Measurements from ENCODE around the gene PSME3IP1.

The PSME3IP1 gene

DNA sequence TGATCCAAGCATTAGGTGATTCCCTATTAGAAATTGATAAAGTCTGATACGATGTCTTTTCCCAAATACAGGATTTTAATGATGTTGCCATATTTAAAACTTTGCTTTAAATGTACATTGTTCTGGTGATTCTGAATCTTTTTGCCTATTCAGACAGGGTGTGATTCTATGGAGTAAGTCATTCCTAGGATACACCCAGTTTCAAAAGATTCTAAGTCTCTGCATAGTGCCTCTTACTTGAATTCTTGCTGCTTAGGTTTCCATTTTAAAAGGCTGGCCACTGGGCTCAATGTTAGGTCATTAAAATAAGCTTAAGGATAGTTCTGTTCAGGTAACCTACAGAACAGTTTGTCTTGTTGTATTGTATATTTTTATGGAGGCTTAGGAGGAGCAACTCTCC is 37.2 kb upstream of the PSME3IP1 start:
- H3K4me2 ChIP-seq (ENCODE audit: low read depth, low read length, poor library complexity, severe bottlenecking) = no peak overlapping the region
- H3K9me3 ChIP-seq (ENCODE audit: insufficient read depth, low read depth, low read length) = no peaks in the 10 kb centered on the region
- H3K9me2 ChIP-seq (replicated peaks; ENCODE audit: low read depth, low read length) = no peaks in the 10 kb centered on the region
- TF ChIP-seq EZH2phosphoT487 (IDR thresholded peaks at IDR 0.05; ENCODE audit: borderline replicate concordance) = no peak
- TF ChIP-seq, protein P1, sequence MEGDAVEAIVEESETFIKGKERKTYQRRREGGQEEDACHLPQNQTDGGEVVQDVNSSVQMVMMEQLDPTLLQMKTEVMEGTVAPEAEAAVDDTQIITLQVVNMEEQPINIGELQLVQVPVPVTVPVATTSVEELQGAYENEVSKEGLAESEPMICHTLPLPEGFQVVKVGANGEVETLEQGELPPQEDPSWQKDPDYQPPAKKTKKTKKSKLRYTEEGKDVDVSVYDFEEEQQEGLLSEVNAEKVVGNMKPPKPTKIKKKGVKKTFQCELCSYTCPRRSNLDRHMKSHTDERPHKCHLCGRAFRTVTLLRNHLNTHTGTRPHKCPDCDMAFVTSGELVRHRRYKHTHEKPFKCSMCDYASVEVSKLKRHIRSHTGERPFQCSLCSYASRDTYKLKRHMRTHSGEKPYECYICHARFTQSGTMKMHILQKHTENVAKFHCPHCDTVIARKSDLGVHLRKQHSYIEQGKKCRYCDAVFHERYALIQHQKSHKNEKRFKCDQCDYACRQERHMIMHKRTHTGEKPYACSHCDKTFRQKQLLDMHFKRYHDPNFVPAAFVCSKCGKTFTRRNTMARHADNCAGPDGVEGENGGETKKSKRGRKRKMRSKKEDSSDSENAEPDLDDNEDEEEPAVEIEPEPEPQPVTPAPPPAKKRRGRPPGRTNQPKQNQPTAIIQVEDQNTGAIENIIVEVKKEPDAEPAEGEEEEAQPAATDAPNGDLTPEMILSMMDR (conservative IDR thresholded peaks at IDR 0.05; ENCODE audit: low read length) = no peak
- H3K79me2 ChIP-seq (ENCODE audit: insufficient read depth, low read length) = no peaks in the 10 kb centered on the region
- no peak overlapping the region for H2AFZ ChIP-seq (ENCODE audit: low read length)
- H3K9ac ChIP-seq (ENCODE audit: low read depth, low read length, poor library complexity, severe bottlenecking) = no peak overlapping the region
- no peaks in the 10 kb centered on the region for H4K20me1 ChIP-seq (ENCODE audit: insufficient read depth, low read length, poor library complexity, severe bottlenecking)
- H3K4me3 ChIP-seq (ENCODE audit: low read length, poor library complexity, severe bottlenecking) = no peak overlapping the region
- H3K36me3 ChIP-seq (ENCODE audit: insufficient read depth, low read length) = peaks cover 93% of the 10 kb centered on the region
- no peaks in the 10 kb centered on the region for H3K27me3 ChIP-seq (ENCODE audit: insufficient read depth, low read length, poor library complexity, severe bottlenecking)
- H3F3A ChIP-seq (ENCODE audit: low read depth) = no peaks in the 10 kb centered on the region
- no peaks in the 10 kb centered on the region for H3K4me1 ChIP-seq (ENCODE audit: insufficient read depth, low read length, poor library complexity, severe bottlenecking)

DNA sequence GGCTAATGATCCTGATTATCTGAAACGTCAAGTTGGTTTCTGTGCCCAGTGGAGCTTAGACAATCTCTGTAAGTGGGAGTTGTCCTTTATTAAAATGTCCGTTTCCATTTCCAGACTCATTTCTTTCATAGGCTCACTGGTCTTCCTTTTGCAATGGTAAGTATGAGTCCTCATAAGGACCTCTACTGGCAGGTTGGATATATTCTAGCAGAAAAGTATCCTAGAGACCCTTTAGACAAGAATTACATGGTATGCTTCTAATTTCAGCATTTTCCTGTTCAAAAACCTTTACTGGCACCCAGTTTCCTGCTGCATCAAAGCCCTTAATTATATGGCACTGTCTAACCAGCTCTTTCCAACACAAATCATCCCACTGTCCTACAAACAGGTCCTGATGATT is 31.1 kb upstream of the PSME3IP1 start:
- Histone ChIP-seq H3F3A (ENCODE audit: low read depth) (no peaks in the 10 kb centered on the region), H3K9me3 (ENCODE audit: insufficient read depth, low read depth, low read length) (no peaks in the 10 kb centered on the region), H3K4me3 (ENCODE audit: low read length, poor library complexity, severe bottlenecking) (no peak overlapping the region), H3K79me2 (ENCODE audit: insufficient read depth, low read length) (no peaks in the 10 kb centered on the region), H3K4me1 (ENCODE audit: insufficient read depth, low read length, poor library complexity, severe bottlenecking) (no peaks in the 10 kb centered on the region), H3K9ac (ENCODE audit: low read depth, low read length, poor library complexity, severe bottlenecking) (no peak overlapping the region), H3K27me3 (ENCODE audit: insufficient read depth, low read length, poor library complexity, severe bottlenecking) (no peaks in the 10 kb centered on the region), H4K20me1 (ENCODE audit: insufficient read depth, low read length, poor library complexity, severe bottlenecking) (no peaks in the 10 kb centered on the region), H2AFZ (ENCODE audit: low read length) (no peak overlapping the region), H3K9me2 (replicated peaks; ENCODE audit: low read depth, low read length) (no peaks in the 10 kb centered on the region), H3K36me3 (ENCODE audit: insufficient read depth, low read length) (peaks cover 94% of the 10 kb centered on the region), H3K4me2 (ENCODE audit: low read depth, low read length, poor library complexity, severe bottlenecking) (no peak overlapping the region)
- no peak for TF ChIP-seq EZH2phosphoT487 (IDR thresholded peaks at IDR 0.05; ENCODE audit: borderline replicate concordance)

DNA sequence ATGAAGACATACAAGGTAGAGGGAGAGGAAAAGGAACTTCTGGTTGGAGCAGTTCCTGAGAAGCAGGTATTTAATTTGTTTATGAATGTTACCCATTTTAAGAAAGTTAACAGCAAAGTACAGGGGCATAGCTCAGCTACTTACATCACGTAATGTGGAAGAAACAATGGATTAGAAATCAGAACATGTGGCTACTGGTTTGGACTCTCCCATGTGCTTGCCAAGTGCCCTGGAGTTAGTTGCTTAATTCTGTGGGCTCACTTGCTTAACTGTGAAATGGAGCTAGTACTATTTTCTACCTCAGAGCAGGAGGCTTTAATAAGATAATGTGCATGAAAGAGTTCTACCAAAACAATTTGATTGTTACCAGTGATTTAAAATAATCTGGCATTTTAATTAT is 27.6 kb upstream of the PSME3IP1 start:
- Histone ChIP-seq H3K9me3 (ENCODE audit: insufficient read depth, low read depth, low read length) (no peaks in the 10 kb centered on the region), H3K36me3 (ENCODE audit: insufficient read depth, low read length) (peaks cover 80% of the 10 kb centered on the region)
- TF ChIP-seq EZH2phosphoT487 (IDR thresholded peaks at IDR 0.05; ENCODE audit: borderline replicate concordance) = no peak

DNA sequence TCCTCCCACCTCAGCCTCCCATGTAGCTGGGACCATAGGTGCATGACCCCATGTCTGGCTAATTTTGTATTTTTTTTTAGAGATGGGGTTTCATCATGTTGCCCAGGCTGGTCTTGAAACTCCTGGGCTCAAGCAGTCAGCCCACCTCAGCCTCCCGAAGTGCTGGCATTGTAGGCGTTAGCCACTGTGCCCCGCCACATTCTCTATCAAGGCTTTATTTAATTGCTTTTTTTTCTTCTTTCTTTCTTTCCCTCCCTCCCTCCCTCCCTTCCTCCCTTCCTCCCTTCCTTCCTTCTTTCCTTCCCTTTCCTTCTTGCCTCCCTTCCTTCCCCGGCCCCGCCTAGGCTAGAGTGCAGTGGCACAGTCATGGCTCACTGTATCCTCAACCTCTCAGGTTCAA is 23.9 kb upstream of the PSME3IP1 start:
- TF ChIP-seq EZH2phosphoT487 (IDR thresholded peaks at IDR 0.05; ENCODE audit: borderline replicate concordance) = no peak
- TF ChIP-seq, protein P1 (conservative IDR thresholded peaks at IDR 0.05; ENCODE audit: low read length) = no peak
- Histone ChIP-seq H3K79me2 (ENCODE audit: insufficient read depth, low read length) (no peaks in the 10 kb centered on the region), H2AFZ (ENCODE audit: low read length) (no peak overlapping the region), H3K4me2 (ENCODE audit: low read depth, low read length, poor library complexity, severe bottlenecking) (no peak overlapping the region), H3K9me2 (replicated peaks; ENCODE audit: low read depth, low read length) (no peaks in the 10 kb centered on the region), H3K36me3 (ENCODE audit: insufficient read depth, low read length) (peaks cover 78% of the 10 kb centered on the region), H3K4me3 (ENCODE audit: low read length, poor library complexity, severe bottlenecking) (no peak overlapping the region), H3K9me3 (ENCODE audit: insufficient read depth, low read depth, low read length) (no peaks in the 10 kb centered on the region), H3K4me1 (ENCODE audit: insufficient read depth, low read length, poor library complexity, severe bottlenecking) (no peaks in the 10 kb centered on the region), H3F3A (ENCODE audit: low read depth) (no peaks in the 10 kb centered on the region), H3K27me3 (ENCODE audit: insufficient read depth, low read length, poor library complexity, severe bottlenecking) (no peaks in the 10 kb centered on the region), H3K9ac (ENCODE audit: low read depth, low read length, poor library complexity, severe bottlenecking) (no peak overlapping the region), H4K20me1 (ENCODE audit: insufficient read depth, low read length, poor library complexity, severe bottlenecking) (no peaks in the 10 kb centered on the region)

More for the DNA sequence above, 27.6 kb upstream of the PSME3IP1 start:
- Histone ChIP-seq H3F3A (ENCODE audit: low read depth) (no peaks in the 10 kb centered on the region), H3K4me3 (ENCODE audit: low read length, poor library complexity, severe bottlenecking) (no peak overlapping the region), H3K4me2 (ENCODE audit: low read depth, low read length, poor library complexity, severe bottlenecking) (no peak overlapping the region), H4K20me1 (ENCODE audit: insufficient read depth, low read length, poor library complexity, severe bottlenecking) (no peaks in the 10 kb centered on the region), H3K9ac (ENCODE audit: low read depth, low read length, poor library complexity, severe bottlenecking) (no peak overlapping the region), H3K9me2 (replicated peaks; ENCODE audit: low read depth, low read length) (no peaks in the 10 kb centered on the region), H3K4me1 (ENCODE audit: insufficient read depth, low read length, poor library complexity, severe bottlenecking) (no peaks in the 10 kb centered on the region), H3K27me3 (ENCODE audit: insufficient read depth, low read length, poor library complexity, severe bottlenecking) (no peaks in the 10 kb centered on the region), H3K79me2 (ENCODE audit: insufficient read depth, low read length) (no peaks in the 10 kb centered on the region), H2AFZ (ENCODE audit: low read length) (no peak overlapping the region)
